GM10248 (cell line): ENCODE data around the gene ZBTB17.

Experiments
- CTCF ChIA-PET: fragments of 300-600 bp; sonication (Branson Sonifier 250); formaldehyde crosslinking; extraction: SDS; loops from one replicate; lab custom pipeline; 2021; ENCODE audit warnings: antibody characterized with exemption; lab: Yijun Ruan, JAX
- POLR2A ChIA-PET: fragments of 350-650 bp; sonication (Branson Sonifier 250); formaldehyde crosslinking; extraction: SDS; loops from one replicate; lab custom pipeline; 2020; ENCODE audit warnings: antibody characterized with exemption; lab: Yijun Ruan, JAX
- DNase-seq: peaks from one replicate; pipeline ENCODE4 v3.0.0; 2012; ENCODE audit errors: extremely low spot score
- CTCF ChIP-seq: IDR thresholded peaks from 2 replicates; pipeline ENCODE4 v1.5.1; 2012; ENCODE audit warnings: mild to moderate bottlenecking, low read depth; ENCODE audit errors: extremely low read depth, missing control alignments, control extremely low read depth

ZBTB17 gene

GRCh38 chr1:15959424-15959823 is 16.5 kb downstream of the ZBTB17 start:
- DNase-seq, result no peak
- TF ChIP-seq CTCF, result no peak
- ChIA-PET POLR2A (no interaction called here), CTCF (interaction anchor here (1.0 to 1.9 kb wide), 5 partner anchors 10 to 144 kb away, joined by 3 to 9 read pairs (median 5); no protein-coding TSS in a partner anchor)

- ChIA-PET CTCF (interaction anchor here (1.0 to 1.9 kb wide), 5 partner anchors 10 to 143 kb away, joined by 3 to 9 read pairs (median 5); no protein-coding TSS in a partner anchor), POLR2A (no interaction called here)
- no peak for DNase-seq
- no peak for TF ChIP-seq CTCF
Measured at GRCh38 chr1:15958793-15959192, 17.1 kb downstream of the ZBTB17 start.

GRCh38 chr1:15958111-15958510 is 17.8 kb downstream of the ZBTB17 start:
- no peak for TF ChIP-seq CTCF
- ChIA-PET CTCF (interaction anchor here (1.1 to 1.8 kb wide), 2 partner anchors 38 to 113 kb away, joined by 3 read pairs; no protein-coding TSS in a partner anchor), POLR2A (no interaction called here)
- no peak for DNase-seq

- POLR2A ChIA-PET, result interaction anchor here (0.6 kb wide), 1 partner anchor 127 kb away, joined by 4 read pairs; no protein-coding TSS in a partner anchor
- no peak for DNase-seq
Measured at GRCh38 chr1:15957221-15958095, 18.4 kb downstream of the ZBTB17 start.

GRCh38 chr1:15956150-15956549 is 19.8 kb downstream of the ZBTB17 start:
- no peak for TF ChIP-seq CTCF
- ChIA-PET POLR2A (no interaction called here), CTCF (interaction anchor here (0.7 kb wide), 1 partner anchor 104 kb away, joined by 3 read pairs; no protein-coding TSS in a partner anchor)
- DNase-seq, result no peak

More at GRCh38 chr1:15957221-15958095, 18.4 kb downstream of the ZBTB17 start:
- no peak for TF ChIP-seq CTCF
- CTCF ChIA-PET, result interaction anchor here (1.1 to 1.8 kb wide), 2 partner anchors 37 to 113 kb away, joined by 3 read pairs; no protein-coding TSS in a partner anchor

GRCh38 chr1:15955552-15955951 is 20.3 kb downstream of the ZBTB17 start:
- ChIA-PET CTCF (no interaction called here), POLR2A (no interaction called here)
- TF ChIP-seq CTCF, result no peak
- no peak for DNase-seq
